Colonic mucosa (tissue), 4 donors: ENCODE results near the gene GABRE. TPM values are rescaled to one million over a fixed set of nuclear protein-coding genes. Genes with fewer than 3 reads are reported as not detected.
"Not testable (repeated sequence)": the region's sequence is repeated elsewhere in the genome, so short reads cannot be mapped to it uniquely, and the experiment has no call there.

Experiments
- DNase-seq: peaks from one replicate; pipeline ENCODE4 v3.0.0-alpha.2; 2020
- H3K27ac ChIP-seq: fragments of 200-600 bp; one replicate; pipeline ENCODE4 v1.8.0; 2021
- H3K27me3 ChIP-seq: fragments of 200-600 bp; one replicate; pipeline ENCODE4 v1.8.0; 2021
- H3K36me3 ChIP-seq: fragments of 200-600 bp; one replicate; pipeline ENCODE4 v1.8.0; 2021
- H3K4me1 ChIP-seq: fragments of 200-600 bp; one replicate; pipeline ENCODE4 v1.8.0; 2021; ENCODE audit warnings: mild to moderate bottlenecking
- H3K4me3 ChIP-seq: fragments of 200-600 bp; one replicate; pipeline ENCODE4 v1.8.0; 2021
- H3K9ac ChIP-seq, 2 donors: one replicate each; pipeline ENCODE4 v1.7.0; 2013; ENCODE audit warnings: control low read depth in 2 of 2, low read depth in 2 of 2, low read length in 2 of 2
- H3K9me3 ChIP-seq: fragments of 200-600 bp; one replicate; pipeline ENCODE4 v1.8.0; 2021
- CTCF ChIP-seq: fragments of 200-600 bp; IDR thresholded peaks from one replicate; pipeline ENCODE4 v1.8.0; 2022; ENCODE audit warnings: antibody characterized with exemption, mild to moderate bottlenecking
- intact Hi-C: fragments of 100-400 bp; cut with DNase I; formaldehyde crosslinking; loops from one replicate; pipeline ENCODE4 v1.14.1; 2022
- total RNA-seq, 2 donors: library from RNA; stranded (reverse); fragmentation: NEBNext Ultra II Directional in 1 of 2; extraction: Animal tissue kit (Norgen Biotek cat#: 25700) in 1 of 2; gene quantifications; one replicate each; pipeline ENCODE4 v1.2.1, GENCODE V29; 2021
- donor health status: healthy.
- donor health status: DM: no; HTN: no; CAD: no.
- donor health status: DM: no; HTN: no; CAD: no.

The GABRE gene
- total RNA-seq, 2 donors from 2014 or later, result 6.4 to 11.9 TPM

- Histone ChIP-seq H3K9me3 (no peaks in the 10 kb centered on the region), H3K27me3 (no peaks in the 10 kb centered on the region), H3K9ac (no peak overlapping the region), H3K27ac (no peak overlapping the region), H3K4me3 (no peak overlapping the region), H3K4me1 (no peaks in the 10 kb centered on the region), H3K36me3 (no peaks in the 10 kb centered on the region)
- DNase-seq, result no peak
- TF ChIP-seq CTCF, result no peak
- intact Hi-C loops, result no loop called here
Measured at GRCh38 chrX:151921292-151921691, 53.2 kb downstream of the GABRE start.

- no peak for TF ChIP-seq CTCF
- H3K36me3 ChIP-seq, result no peaks in the 10 kb centered on the region
- no peaks in the 10 kb centered on the region for H3K9me3 ChIP-seq
- H3K4me3 ChIP-seq, result no peak overlapping the region
- DNase-seq, result no peak
- intact Hi-C loops, result no loop called here
- H3K27me3 ChIP-seq, result no peaks in the 10 kb centered on the region
- H3K4me1 ChIP-seq, result no peaks in the 10 kb centered on the region
- H3K27ac ChIP-seq, result no peak overlapping the region
- no peak overlapping the region for H3K9ac ChIP-seq
Measured at GRCh38 chrX:151920530-151920929, 53.9 kb downstream of the GABRE start.

- H3K9ac ChIP-seq, result no peak overlapping the region
- TF ChIP-seq CTCF, result no peak
Measured at GRCh38 chrX:151920101-151920500, 54.4 kb downstream of the GABRE start.

GRCh38 chrX:151919610-151920009 is 54.9 kb downstream of the GABRE start:
- Histone ChIP-seq H3K9me3 (no peaks in the 10 kb centered on the region), H3K9ac (no peak overlapping the region), H3K4me1 (no peaks in the 10 kb centered on the region), H3K4me3 (no peak overlapping the region), H3K27ac (no peak overlapping the region), H3K36me3 (no peaks in the 10 kb centered on the region), H3K27me3 (no peaks in the 10 kb centered on the region)
- no peak for TF ChIP-seq CTCF
- intact Hi-C loops, result no loop called here
- no peak for DNase-seq

More at GRCh38 chrX:151920101-151920500, 54.4 kb downstream of the GABRE start:
- H3K4me1 ChIP-seq, result no peaks in the 10 kb centered on the region
- intact Hi-C loops, result no loop called here
- H3K27ac ChIP-seq, result no peak overlapping the region
- no peaks in the 10 kb centered on the region for H3K36me3 ChIP-seq
- DNase-seq, result no peak
- H3K27me3 ChIP-seq, result no peaks in the 10 kb centered on the region
- no peaks in the 10 kb centered on the region for H3K9me3 ChIP-seq
- no peak overlapping the region for H3K4me3 ChIP-seq

- H3K27me3 ChIP-seq, DNase-seq, intact Hi-C loops: not testable (repeated sequence)
Measured at GRCh38 chrX:151918736-151919135, 55.7 kb downstream of the GABRE start.

GRCh38 chrX:151912780-151913179 is 61.7 kb downstream of the GABRE start, which contains the start of gene MAGEA4:
Gene MAGEA4 (plus strand): TSS chrX:151912889. CDS start chrX:151923665, 10,776 bp downstream.
- Histone ChIP-seq H3K36me3 (no peaks in the 10 kb centered on the region), H3K4me3 (no peak within 1 kb of the TSS), H3K27me3 (no peaks in the 10 kb centered on the region), H3K9me3 (no peaks in the 10 kb centered on the region), H3K9ac (no peak within 1 kb of the TSS), H3K4me1 (no peaks in the 10 kb centered on the region), H3K27ac (no peak within 1 kb of the TSS)
- DNase-seq, result no peak
- intact Hi-C loops, result no loop called here
- TF ChIP-seq CTCF, result no peak

More at GRCh38 chrX:151918736-151919135, 55.7 kb downstream of the GABRE start:
- H3K4me1 ChIP-seq, H3K9ac ChIP-seq, H3K4me3 ChIP-seq, H3K27ac ChIP-seq, H3K36me3 ChIP-seq, H3K9me3 ChIP-seq: not testable (repeated sequence)
